GM12864 (cell line): ENCODE results near the gene PABPN1.
A peak's percentile ranks its signal among the peaks of the same experiment; 100 is the strongest.

Source experiments
- DNase-seq: peaks from one replicate; pipeline ENCODE4 v3.0.0-alpha.2; 2011; ENCODE audit warnings: low read depth
- H3K4me3 ChIP-seq: 2 replicates; pipeline ENCODE4 v1.5.1; 2011; ENCODE audit warnings: mild to moderate bottlenecking, low read depth, low read length, control low read depth
- TF ChIP-seq, protein P1 (sequence below): IDR thresholded peaks from 2 replicates; pipeline ENCODE4 v1.5.1; 2011; ENCODE audit warnings: low read depth, mild to moderate bottlenecking, moderate library complexity, low read length, control low read depth, inconsistent platforms; ENCODE audit errors: missing control alignments

PABPN1 gene

DNA sequence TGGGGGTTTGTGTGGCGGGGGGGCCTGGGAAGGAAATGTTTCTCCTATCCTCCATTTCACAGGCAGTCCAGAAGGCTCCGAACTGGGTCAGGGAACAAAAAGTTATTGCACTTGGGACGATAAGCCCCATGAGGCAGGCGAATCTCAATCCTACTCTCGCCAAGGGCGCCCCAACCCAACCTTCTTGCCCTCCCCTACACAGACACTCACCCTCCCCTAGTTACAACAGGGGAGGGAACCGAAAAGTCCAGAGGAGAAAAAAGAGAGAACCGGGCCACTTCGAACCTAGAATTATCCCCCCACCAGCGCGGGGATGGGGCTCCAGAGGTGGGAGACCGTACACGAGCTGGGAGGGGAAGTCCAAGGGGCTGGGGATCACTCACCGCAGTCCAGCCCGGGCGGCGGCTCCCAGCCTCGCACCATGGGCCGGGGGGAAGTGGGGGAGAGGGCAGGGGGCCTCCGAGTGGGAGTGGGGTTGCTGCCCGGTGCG lies 35.7 kb upstream of the PABPN1 start:
- peak overlapping the region; percentile 80 for H3K4me3 ChIP-seq
- TF ChIP-seq, protein P1, sequence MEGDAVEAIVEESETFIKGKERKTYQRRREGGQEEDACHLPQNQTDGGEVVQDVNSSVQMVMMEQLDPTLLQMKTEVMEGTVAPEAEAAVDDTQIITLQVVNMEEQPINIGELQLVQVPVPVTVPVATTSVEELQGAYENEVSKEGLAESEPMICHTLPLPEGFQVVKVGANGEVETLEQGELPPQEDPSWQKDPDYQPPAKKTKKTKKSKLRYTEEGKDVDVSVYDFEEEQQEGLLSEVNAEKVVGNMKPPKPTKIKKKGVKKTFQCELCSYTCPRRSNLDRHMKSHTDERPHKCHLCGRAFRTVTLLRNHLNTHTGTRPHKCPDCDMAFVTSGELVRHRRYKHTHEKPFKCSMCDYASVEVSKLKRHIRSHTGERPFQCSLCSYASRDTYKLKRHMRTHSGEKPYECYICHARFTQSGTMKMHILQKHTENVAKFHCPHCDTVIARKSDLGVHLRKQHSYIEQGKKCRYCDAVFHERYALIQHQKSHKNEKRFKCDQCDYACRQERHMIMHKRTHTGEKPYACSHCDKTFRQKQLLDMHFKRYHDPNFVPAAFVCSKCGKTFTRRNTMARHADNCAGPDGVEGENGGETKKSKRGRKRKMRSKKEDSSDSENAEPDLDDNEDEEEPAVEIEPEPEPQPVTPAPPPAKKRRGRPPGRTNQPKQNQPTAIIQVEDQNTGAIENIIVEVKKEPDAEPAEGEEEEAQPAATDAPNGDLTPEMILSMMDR: no peak
- no peak for DNase-seq

DNA sequence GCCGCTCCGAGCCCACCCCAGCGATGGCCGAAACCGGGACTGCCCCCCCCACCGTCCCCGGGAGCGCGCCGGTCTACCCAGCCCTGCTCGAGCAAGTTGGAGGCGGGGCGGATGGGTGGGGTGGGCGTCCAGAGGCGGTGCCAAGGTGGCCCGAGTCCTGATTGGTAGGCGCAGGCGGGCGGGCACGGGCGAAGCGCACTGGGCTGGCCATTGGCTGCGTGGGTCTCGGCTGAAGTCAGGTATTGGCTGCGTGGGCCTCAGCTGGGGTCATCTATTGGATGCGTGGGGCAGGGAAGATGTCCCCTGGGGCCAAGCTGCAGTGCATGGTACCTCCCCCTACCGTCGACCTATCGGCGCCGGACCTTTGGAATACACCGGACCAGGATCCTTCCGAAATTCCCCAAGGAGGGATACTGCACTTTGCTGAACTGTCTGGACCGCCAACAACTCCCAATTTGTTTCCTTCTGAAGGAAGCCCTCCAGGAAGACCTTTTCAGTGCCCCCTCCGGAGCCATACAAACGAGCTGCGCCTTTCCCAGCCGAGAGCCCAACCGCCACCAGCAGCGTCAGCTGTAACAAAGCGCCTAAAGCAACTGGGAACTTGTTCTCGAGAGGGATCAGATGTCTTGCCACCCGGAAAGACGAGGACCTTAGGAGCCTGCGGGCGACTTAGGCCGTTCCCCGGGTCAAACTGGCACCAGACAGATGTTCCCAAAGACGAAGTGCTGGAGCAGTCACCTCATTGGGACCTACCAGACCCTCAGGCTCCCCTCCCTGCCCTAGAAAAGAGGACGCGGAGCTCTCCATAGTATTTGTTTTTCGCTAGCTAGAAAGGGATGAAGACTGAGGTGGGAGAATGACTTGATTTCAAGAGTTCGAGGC lies 35.0 kb upstream of the PABPN1 start, which contains the start of gene HOMEZ:
HOMEZ (minus strand) TSS at position 113 of the 882 bp plus-strand sequence. CDS start 180 bp downstream, outside the sequence.
- DNase-seq: peak; percentile 91
- H3K4me3 ChIP-seq: peak within 1 kb of the TSS; percentile 80
- TF ChIP-seq, protein P1: no peak

DNA sequence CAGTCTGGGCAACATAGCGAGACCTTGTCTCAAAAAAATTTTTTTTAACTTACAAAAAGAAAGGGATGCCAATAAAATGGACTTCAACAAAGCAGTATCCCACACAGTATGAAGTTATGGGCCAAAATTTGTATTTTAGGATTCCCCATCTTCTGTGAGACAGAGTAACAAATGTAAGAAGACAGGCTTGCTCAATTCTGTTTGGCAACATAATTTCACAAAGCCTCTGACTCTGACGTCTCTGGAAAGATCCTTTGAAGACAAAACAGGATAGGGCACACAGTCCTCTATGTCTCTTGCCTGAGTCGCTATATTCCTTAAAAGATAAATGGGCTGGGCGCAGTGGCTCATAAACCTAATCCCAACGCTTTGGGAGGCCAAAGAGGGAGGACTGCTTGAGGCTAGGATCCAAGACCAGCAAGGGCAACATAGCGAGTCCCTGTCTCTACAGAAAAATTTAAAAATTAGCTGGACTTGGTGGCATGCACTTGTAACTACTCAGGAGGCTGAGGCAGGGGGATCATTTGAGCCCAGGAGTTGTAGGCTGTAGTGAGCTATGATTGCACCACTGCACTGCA lies 34.3 kb upstream of the PABPN1 start:
- peak overlapping the region; percentile 80 for H3K4me3 ChIP-seq
- no peak for DNase-seq

DNA sequence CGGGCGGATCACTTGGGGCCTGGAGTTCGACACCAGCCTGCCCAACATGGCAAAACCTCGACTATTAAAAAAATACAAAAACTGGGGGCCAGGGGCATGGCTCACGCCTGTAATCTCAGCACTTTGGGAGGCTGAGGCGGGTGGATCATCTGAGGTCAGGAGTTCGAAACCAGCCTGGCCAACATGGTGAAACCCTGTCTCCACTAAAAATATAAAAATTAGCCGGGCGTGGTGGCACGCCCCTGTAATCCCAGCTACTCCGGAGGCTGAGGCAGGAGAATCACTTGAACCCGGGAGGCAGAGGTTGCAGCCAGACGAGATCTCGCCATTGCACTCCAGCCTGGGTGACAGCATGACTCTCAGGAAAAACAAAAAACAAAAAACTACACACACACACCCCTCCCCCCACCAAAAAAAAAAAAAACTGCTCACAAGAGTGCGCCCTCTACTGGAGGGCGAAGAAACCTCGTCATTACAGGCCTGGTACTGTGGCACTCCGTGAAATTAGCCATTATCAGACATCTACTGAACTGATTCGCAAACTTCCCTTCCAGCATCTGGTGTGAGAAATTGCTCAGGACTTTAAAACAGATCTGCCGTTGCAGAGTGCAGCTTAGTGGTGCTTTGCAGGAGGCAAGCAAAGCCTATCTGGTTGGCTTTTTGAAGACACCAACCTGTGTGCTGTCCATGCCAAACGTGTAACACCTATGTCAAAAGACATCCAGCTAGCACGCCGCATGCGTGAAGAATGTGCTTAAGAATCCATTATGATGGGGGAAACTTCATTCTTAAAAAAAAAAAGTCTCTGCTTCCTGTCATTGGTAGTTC lies 26.3 kb upstream of the PABPN1 start:
- no peak for DNase-seq
- H3K4me3 ChIP-seq: no peak overlapping the region
- TF ChIP-seq, protein P1: peak; percentile 90

More for the DNA sequence above, 34.3 kb upstream of the PABPN1 start:
- TF ChIP-seq, protein P1: no peak

DNA sequence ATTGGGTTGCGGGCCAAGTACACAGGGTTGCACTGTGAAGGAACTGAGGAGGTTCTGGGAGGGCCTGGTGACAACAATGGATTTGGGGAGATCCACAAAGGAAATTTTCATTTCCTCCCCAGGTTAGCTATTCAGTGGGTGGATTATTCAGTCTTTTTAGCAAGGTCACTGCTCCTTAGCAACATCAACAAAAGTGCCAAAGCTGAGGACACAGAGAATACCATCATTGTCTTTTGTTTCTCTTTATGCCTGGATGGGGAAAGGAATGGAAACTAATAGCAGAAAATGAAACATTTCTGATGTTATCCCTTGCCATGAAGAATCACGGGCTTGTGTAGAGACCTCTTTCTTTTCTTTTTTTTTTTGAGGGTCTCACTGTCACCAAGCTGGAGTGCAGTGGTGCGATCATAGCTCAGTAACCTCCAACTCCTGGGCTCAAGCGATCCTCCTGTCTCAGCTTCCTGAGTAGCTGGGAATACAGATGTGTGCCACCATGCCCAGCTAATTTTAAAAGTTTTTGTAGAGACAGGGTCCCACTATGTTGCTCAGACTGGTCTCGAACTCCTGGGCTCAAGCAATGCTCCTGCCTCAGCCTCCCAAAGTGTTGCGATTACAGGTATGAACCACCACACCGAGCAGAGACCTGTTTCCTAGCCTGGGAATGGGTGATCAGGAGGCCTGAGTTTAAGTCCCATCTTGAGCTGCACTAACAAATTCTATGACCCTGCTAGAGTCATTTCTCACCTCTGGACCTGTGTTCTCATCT lies 25.1 kb upstream of the PABPN1 start:
- DNase-seq: no peak
- H3K4me3 ChIP-seq: no peak overlapping the region
- TF ChIP-seq, protein P1: no peak

DNA sequence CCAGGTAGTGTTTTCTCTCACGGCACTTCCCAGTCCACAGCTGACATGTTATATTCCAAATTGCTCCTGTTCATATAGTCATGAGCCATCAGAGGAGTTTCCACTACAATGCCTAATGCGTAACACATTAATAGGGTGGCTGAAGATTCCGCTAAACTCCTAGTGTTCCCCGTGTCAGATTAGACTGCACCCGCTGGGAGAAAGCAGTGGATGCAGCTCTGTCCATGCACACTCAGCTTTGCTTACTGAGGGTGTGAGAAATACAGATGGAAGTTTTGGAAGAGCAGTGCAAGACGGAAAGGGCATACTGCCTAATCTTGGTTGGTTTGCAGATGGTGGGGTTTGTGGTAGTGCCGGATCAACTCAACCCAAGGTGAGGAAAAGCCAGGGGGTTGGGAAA lies 24.2 kb upstream of the PABPN1 start:
- H3K4me3 ChIP-seq: no peak overlapping the region
- no peak for DNase-seq
- TF ChIP-seq, protein P1: no peak
